NCI-H82 (cell line): ENCODE measurements around the gene FSHR.

ENCODE experiments used
- DNase-seq: peaks from one replicate; lab custom pipeline; 2025; lab: John Stamatoyannopoulos, UW

FSHR gene, protein sequence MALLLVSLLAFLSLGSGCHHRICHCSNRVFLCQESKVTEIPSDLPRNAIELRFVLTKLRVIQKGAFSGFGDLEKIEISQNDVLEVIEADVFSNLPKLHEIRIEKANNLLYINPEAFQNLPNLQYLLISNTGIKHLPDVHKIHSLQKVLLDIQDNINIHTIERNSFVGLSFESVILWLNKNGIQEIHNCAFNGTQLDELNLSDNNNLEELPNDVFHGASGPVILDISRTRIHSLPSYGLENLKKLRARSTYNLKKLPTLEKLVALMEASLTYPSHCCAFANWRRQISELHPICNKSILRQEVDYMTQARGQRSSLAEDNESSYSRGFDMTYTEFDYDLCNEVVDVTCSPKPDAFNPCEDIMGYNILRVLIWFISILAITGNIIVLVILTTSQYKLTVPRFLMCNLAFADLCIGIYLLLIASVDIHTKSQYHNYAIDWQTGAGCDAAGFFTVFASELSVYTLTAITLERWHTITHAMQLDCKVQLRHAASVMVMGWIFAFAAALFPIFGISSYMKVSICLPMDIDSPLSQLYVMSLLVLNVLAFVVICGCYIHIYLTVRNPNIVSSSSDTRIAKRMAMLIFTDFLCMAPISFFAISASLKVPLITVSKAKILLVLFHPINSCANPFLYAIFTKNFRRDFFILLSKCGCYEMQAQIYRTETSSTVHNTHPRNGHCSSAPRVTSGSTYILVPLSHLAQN

DNA sequence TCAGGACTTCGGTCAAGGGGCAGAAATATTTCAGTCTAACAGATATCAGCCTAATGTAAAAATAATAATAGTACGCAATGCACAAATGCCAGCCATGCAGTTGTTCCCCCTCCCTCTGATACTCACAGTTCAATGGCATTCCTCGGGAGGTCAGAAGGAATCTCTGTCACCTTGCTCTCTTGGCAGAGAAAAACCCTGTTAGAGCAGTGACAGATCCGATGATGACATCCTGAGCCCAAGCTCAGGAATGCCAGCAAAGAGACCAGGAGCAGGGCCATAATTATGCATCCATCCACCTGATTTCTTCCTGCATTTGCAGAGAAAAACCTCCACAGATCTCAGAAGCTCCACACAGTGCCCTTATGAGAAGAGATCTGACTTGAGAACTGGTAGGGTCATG is at the start of gene FSHR:
Gene FSHR (minus strand): TSS at position 376 of the 400 bp plus-strand sequence. CDS start 98 bp downstream, at position 278.
- no peak for DNase-seq

DNA sequence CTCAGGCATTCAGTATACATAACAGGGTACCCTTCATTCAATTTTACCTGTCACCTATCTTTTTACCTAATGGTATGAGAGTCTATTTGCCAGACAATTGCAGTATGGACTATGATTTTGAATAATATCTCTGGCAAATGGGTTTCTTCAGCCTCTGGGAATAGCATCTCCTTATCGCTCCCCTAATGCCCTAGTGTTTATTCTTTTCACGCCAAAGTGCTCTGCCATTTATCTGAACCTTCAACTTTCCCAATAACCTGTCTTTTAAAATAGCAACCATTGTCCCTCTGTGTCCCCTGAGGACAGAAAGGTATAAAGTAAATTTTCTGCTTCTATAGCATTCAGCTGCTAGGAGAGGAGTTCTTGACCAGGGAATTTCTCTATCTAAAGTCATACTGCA is 45.0 kb upstream of the FSHR start:
- no peak for DNase-seq

DNA sequence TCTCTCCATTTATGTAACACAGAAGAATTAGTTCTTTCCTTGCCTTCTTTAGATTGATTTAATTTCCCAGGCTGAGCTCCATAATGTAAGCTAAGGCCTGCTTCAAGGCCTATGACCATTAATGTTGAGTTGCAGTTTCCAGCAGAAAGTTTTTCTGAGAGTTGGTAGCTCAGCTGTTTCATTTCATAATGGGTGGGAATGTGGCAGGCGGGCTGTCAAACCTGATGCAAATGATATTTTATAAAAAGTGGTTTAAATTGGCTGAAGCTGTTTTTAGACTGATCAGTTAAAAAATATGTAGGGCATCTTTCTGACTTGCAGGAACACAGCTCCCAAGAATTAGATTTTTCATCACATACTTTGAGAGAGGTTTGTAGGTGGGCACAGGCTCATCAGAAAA is 40.4 kb upstream of the FSHR start:
- no peak for DNase-seq

DNA sequence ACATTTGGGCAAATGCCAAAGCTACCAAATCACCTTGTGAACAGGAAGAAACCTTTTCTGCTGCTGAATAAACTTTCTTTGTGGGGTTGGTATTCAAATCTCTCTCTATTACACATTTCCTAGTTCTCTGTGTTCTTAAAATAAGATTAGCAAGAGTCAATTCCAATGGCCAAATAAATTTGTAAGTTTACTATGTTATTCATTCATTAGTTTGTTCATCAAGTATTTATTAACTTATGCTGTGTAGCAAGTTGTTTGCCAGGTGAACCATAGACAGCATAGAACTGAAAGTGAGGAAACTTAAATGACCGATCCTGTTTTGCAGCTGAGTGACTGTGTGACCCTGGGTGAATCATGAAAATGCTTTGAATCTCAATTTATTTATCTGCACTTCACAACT is 37.7 kb upstream of the FSHR start:
- DNase-seq = no peak

DNA sequence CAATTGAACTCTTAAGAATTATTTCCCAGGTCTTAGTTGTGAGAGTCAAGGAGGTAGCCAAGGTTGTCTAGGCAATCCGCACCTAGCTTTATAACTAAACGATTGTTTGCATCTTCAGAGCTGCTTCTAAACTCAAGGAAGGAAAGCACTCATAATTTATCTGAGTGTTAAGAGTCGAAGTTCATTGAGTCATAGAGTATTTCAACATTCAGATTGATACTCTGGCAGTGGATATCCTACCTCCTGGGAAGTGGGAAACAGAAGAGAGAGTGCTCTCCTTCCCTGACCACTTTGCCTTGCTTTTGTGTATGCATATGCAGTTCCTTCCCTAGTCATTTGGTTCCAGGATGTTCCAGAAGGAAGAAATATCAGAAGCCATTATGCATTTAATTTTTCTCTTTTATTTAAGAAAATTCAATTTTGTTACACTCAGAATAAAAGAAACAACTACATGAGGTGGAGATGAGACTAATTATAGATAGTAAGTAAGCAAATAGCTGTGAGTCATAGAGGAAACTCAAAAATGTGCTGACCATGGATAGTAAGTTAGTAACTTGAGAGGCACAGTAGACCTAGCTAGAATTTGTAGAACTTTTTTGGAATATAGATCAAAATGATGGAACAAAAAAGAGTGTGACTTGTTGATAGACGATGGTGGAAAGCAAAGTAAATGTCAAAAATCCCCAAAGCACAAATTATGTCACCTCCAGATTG is 35.4 kb upstream of the FSHR start:
- DNase-seq = no peak

DNA sequence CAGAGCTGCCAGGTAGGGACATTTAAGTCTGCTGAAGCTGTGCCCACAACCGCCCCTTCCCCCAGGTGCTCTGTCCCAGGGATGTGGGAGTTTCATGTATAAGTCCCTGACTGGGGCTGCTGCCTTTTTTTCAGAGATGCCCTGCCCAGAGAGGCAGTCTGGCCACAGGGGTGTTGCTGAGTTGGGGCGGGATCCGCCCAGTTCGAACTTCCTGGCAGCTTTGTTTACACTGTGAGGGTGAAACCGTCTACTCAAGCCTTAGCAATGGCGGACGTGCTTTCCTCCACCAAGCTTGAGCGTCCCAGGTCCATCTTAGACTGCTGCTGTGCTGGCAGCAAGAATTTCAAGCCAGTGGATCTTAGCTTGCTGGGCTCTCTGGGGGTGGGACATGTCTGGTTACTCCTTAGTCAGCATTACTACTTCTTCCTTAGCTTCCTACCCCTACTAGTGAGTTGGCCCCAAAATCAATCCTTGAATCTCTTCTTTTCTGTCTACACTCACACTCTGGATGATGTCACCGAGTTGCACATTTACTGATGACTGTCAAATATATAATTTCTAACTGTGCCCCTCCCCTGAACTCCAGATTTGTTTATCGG is 31.8 kb upstream of the FSHR start:
- no peak for DNase-seq

DNA sequence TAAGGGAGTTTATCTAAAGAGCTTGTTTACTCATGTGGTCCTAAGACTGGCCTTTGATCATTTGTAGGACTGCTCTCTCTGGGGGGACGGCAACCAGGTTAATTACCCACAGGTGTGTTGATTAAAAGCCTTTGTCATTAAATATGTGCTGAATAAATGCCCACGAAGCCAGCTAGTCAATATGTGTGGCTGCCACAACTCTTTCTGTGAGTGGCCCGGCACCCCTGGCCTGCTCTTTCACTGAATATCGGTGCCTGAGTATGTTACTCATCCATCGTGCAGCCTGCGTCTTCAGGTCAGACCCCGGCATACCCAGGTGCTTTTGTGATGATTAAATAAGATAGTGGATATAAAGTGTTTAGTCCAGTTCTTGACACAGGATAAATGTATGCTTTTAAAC is 24.3 kb upstream of the FSHR start:
- DNase-seq = no peak

DNA sequence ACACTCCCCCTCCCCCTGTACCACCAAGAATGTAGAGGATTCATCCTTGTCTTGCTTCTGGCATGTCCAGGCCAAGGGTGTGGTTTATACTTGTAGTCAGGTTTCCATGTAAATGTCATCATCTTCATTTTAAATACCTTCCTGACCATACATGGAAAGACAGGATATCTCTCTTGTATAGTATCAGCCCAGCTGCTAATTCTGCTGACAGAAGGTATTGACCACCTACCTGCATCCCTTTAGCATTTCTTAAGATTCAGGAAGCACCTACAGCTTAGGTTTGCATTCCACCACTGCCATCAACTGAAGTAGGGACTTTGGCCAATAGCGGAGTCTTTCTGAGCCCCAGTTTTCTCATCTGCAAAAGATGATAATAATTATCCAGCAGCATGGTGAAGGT is 22.9 kb upstream of the FSHR start:
- no peak for DNase-seq

DNA sequence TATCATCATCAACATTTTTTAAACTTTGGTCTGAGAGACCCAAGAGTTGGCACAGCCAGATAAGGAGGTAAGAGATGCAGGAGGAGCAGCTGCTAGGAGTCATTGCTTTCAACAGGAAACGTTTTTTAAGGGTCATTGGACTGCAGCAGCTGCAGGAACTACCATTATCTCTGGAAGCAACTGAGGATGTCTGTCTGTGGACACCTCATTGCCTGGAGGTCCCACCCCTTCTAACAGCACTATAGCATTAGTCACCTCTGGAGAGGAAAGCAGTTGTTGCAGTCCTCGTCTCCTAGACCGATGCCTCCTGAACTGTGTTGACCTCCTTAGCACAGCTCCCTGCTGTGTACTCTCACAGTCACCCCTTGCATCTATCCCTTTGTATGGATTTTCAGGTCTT is 21.5 kb upstream of the FSHR start:
- no peak for DNase-seq

DNA sequence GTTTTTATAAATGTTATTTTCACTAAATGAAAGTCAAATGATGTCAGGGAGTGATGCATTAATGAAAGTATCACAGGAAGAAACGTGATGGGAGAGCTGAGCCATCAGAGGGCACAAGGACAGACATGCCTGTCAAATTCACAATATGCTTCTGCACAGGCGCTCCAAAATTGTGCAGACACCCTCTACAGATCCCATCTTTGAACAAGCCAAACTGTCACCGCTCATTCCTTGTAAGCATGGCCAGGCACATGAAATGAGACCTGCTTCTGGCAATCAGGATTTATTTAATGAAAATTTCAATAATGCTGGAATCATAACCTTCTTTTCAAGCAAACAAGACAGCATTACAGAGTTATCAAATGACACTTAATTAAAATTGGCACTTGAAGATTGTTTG is 20.4 kb upstream of the FSHR start:
- no peak for DNase-seq

DNA sequence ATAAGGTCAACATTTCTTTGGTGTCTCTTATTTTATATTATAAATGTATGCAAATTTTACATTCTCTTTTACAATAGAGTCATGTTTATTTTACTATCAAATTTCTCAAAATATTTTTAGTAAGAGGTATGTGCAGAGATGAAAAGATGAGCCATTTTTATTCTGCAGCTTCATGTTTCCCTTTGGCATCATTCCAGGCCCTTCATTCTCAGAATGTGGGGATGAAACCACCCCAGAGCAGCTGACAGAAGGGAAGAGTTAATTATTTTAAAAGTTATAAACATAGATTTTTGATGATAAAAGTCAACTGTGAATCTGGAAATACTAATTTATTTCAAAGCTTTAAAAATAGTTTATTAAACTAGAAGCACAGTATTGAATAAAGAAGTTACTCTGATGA is 12.8 kb upstream of the FSHR start:
- DNase-seq = no peak

DNA sequence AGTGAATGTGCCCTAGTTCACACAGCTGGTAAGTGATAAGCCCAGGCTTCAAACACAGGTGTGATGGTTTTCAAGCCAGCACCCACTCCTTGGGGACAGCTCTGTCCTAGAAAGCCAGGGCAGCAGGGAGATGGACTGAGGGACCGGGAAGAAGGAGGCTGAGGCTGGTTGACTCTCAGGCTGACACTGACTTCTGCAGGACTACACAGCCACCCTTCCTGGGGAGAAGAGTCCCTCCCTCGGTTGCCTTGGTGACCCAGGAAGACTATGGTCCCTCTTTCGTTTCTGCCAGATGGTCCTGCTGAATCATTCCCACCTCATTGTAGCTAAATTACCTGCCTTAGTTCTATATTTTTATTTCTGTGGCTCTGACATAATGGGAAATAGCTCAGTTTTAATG is 11.3 kb upstream of the FSHR start:
- no peak for DNase-seq

DNA sequence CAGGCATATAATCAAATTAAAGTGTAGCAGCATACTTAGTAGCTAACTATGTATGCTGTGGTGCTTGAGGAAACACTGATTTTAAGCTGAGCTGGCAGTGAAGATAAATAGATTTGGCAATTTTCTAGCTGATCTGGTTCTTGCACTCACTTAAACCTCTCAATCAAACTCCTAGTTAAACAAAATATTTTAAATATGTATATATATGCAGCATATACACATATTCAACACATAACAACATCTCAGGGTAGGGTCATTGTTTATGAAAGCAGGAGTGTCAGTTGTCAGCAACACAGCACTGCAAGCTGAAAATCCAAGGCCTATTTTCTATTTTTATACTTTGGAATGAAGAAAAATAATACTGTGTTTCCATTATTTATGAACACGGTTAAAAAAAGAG is 10.4 kb upstream of the FSHR start:
- no peak for DNase-seq

DNA sequence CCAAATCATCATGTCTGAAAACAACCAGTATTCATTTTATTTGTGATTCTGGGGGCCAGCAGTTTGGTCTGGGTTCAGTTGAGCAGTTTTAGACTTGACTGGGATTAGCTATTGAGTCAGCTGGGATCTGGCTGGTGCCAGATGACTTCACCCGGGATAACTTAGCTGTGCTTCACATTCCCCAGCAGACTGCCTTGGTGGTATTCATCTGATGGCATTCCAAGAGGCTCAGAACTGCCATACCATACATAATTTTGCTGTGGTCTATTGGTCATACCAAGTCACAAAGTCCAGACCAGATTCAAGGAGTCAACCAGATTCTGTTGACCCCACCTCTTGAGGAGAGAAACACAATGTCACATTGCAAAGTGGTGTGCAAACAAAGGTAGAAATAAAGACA is 7.8 kb upstream of the FSHR start:
- no peak for DNase-seq

DNA sequence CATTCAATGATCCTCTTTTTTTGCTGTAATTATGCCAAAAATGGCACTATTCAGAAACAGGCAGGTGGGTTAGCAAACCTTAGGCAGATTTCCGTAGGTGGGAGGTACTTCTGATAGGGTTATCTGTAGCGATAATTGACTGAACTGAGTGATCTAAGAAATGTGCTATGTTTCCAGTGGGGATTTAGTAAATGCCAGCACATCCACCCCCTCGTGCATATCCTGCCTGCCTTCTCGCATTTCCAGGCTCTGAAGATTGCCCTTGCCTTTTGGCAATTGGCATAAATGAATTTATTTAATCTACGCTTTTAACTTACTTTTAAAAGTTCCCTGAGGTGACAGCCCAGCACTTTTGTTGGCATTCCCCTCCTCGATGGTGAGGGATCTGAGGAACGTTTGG is 576 bp upstream of the FSHR start:
- no peak for DNase-seq

DNA sequence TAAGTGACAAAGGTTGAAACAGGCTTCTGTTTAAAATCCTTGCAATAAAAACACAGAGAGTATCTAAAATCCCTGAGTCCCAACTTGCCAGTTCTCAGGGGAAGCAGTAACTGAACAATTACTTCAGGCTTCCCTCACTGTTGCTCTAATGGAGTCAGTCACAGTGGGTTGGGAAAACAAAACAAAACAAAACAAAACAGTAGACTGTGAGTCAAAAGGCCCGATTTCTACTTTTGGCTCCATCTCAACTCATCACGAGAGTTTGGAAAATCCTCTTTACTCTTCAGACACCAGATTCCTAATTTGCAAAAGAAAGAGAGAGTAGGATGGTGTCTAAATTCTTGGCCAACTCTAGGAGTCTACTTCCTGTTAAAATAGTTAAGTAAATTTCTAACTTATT is 1.1 kb downstream of the FSHR start:
- no peak for DNase-seq

DNA sequence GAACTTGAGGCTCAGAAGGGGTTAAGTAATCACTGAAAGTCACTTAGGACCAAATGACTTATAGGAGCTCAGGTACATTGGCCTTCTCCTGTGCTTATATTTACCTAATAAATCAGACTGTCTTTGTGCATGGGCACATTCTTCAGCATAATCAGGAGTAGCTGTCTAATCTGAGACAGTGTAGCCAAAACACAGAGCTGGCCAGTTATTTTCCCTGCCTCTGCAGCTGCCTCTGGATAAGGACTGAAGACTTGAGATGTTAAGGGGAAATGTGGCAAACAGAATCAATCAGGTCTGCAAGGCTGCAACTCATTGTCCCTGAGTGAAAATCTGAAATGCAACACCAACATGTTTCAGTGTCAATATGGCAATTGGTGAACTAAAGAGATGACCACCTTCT is 1.5 kb downstream of the FSHR start:
- DNase-seq = no peak

DNA sequence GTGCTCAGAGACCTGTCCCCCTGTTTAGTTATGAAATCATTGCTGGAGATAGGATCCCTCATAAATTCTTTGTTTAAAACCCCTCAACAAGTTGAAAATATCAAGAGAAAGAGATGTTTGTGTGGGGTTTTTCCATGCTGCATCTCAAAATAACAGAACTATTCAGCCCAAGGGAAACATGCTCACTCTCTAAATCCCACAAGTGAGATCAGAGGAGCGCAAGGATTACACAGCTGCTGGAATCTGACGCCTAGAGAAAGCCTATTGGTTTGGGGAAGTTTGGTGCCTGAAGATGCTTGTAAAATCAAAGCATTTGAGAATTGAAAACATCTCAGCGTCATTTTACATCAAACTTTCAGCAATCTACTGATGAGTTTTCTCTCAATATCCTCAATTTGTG is 7.9 kb downstream of the FSHR start:
- peak; percentile 53 for DNase-seq

DNA sequence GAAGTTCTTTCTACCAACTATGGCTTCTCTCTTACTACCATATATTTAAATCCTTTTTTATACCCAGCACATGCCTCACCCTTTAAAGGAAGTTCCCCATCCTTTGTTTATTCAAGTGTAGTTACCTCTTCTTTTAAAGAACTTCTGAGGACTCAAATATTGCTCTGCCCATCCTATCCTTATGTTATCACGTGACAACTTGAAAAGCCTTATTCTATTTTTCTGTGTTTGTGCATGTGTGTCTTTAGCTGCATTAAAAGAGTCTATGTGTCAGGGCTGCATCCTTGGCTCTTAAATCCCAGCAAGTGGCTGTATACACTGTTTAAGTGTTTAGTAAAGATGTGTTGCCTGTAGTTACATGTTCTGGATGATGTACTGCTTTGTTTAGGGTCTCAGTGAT is 22.5 kb downstream of the FSHR start:
- DNase-seq = no peak

DNA sequence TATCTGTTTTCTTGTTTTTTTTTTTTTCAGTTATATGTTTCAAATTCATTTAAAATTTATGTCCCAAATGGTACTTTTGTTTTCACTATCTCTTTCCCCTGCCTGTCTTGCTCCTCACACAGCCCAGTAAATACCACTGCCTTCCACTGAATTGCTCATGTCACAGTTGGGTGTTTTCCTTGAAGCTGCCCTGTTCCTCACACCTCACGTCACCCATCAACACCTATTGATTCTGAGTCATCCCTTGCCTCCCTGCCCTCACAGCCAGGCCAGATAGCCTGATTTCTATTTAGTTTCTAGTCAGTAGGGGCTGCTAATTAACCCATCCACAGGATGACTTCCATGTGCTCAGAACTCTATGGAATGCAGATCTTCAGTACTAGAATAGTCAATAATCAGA is 25.3 kb downstream of the FSHR start:
- no peak for DNase-seq

DNA sequence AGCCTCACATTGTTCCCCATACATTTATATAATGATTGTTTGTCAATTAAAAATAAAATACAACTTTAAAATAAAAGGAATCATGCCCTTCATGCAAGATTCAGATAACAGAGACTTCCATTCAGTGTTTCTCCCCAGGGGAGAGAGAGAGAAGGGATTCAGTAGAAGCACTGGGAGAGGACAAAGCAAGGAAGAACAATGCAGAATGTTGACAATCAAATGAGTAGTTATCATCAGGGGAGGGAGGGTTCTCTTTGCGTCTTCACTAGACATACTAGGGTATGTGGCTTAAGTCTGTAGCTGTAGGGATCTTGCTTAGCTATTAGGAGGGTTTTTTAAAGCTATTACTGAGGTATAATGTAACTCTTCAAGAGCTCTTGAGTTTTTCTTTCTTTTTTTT is 30.7 kb downstream of the FSHR start:
- no peak for DNase-seq

DNA sequence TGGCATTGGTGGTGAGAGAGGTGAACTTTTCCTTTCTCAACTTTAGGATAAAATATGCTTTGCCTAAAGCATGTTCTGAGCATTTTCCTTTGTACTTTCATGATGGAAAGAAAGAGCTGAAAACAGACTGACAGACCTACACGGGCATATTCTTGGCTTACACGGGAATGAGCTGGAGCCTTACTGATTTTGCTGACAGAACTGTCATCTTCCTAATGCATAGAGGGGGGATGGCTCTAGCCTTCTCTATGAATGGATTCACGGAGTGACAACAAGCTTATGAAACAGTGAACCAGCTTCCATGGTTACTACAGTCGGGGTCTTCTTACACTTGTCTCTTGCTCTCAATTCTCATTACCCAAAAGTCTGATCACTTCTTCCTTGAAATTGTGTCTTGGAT is 32.2 kb downstream of the FSHR start:
- no peak for DNase-seq

DNA sequence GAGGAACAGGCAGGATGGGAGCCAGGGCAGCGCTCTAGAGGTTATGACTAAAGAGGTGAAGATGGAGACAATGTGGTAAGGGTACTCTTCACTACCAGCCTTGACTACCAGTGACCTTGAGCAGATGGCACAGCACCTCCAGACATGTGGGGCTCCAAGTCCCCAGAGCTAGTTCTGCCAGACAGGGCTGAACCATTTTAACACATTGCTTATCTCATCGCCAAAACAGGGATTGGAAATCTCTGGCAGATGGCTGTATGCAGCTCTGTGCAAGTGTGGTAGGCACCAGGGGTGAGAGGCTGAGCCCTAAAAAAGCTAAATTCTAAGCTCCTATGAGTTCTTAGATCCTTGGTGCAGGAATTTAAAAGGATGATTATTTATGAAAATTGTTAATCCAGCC is 41.3 kb downstream of the FSHR start:
- peak; percentile 90 for DNase-seq
